Measurements from ENCODE around the gene XRN2.

GRCh38 chr20:21357844-21358243 is 54.7 kb downstream of the XRN2 start:
- TF ChIP-seq, protein P1, sequence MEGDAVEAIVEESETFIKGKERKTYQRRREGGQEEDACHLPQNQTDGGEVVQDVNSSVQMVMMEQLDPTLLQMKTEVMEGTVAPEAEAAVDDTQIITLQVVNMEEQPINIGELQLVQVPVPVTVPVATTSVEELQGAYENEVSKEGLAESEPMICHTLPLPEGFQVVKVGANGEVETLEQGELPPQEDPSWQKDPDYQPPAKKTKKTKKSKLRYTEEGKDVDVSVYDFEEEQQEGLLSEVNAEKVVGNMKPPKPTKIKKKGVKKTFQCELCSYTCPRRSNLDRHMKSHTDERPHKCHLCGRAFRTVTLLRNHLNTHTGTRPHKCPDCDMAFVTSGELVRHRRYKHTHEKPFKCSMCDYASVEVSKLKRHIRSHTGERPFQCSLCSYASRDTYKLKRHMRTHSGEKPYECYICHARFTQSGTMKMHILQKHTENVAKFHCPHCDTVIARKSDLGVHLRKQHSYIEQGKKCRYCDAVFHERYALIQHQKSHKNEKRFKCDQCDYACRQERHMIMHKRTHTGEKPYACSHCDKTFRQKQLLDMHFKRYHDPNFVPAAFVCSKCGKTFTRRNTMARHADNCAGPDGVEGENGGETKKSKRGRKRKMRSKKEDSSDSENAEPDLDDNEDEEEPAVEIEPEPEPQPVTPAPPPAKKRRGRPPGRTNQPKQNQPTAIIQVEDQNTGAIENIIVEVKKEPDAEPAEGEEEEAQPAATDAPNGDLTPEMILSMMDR (IDR thresholded peaks at IDR 0.05), result no peak
- TF ChIP-seq POLR2A (IDR thresholded peaks at IDR 0.05) (no peak), POLR2AphosphoS5 (IDR thresholded peaks at IDR 0.05) (no peak)
